Spleen (tissue), 7 donors: ENCODE results near the gene MAP3K2.

Experiments used
- CTCF ChIP-seq, 11 experiments: fragments of 200-600 bp in 7 of 11; fragments of 450-650 bp in 4 of 11; sonication (generic) in 4 of 11; IDR thresholded peaks in 8 of 11; conservative IDR thresholded peaks in 3 of 11; 1 replicate in 7 of 11; 2 replicates in 4 of 11; pipeline versions ENCODE4 v1.4.0 to v1.8.0; 2016 to 2021; ENCODE audit warnings: antibody characterized with exemption in 11 of 11, inconsistent platforms in 4 of 11, mild to moderate bottlenecking in 1 of 11
- POLR2A ChIP-seq, 3 donors: fragments of 450-650 bp; IDR thresholded peaks; one replicate each; pipeline ENCODE4 v1.5.1; 2017; ENCODE audit warnings: antibody characterized with exemption in 3 of 3, mild to moderate bottlenecking in 1 of 3
- donor health status: DM: no; HTN: no; CAD: no; lungs with moderate emphysema.
- donor health status: DM: no; HTN: no; CAD: no.
- donor health status: DM: no; HTN: no; CAD: no.

GRCh38 chr2:127420039-127420864 lies 32.5 kb upstream of the MAP3K2 start:
- TF ChIP-seq POLR2A (IDR thresholded peaks at IDR 0.05) (no peak), CTCF (IDR thresholded peaks at IDR 0.05 in 8 of 11, conservative IDR thresholded peaks at IDR 0.05 in 3 of 11) (no peak)
